Tibial nerve (tissue), 4 donors: ENCODE results near the gene RBFA.

Experiments used
- EP300 ChIP-seq, 2 donors: sonication (generic); formaldehyde crosslinking; IDR thresholded peaks; one replicate each; pipeline ENCODE4 v1.6.1; 2017; ENCODE audit warnings: antibody characterized with exemption in 2 of 2, mild to moderate bottlenecking in 1 of 2
- POLR2A ChIP-seq, 2 donors: fragments of 450-650 bp; IDR thresholded peaks; one replicate each; pipeline ENCODE4 v1.6.1; 2017; ENCODE audit warnings: antibody characterized with exemption in 2 of 2, mild to moderate bottlenecking in 2 of 2, moderate library complexity in 2 of 2
- TF ChIP-seq, protein P1 (sequence below), 5 experiments: fragments of 200-600 bp in 3 of 5; fragments of 450-650 bp in 2 of 5; sonication (generic) in 3 of 5; IDR thresholded peaks; one replicate each; pipeline ENCODE4 v1.5.1; 2016 to 2019; ENCODE audit warnings: antibody characterized with exemption in 5 of 5, mild to moderate bottlenecking in 3 of 5, moderate library complexity in 2 of 5

DNA sequence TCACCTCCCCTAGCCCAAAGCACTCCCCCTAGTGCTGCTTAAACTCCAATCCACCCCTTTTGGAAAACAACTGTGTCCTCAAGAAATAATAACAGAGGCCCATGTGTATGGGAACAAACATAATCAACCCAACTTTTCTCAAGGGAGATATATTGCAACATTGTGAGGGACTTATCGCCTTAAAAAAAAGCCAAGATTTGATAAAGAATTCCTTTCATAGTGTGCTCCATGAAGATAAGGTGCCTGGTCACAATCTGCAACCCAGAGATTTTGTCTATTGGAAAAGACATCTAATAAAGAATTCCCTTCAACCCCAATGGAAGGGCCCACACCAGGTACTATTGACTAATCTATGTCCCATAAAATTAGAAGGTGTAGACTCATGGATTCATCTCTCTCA lies 4.5 kb upstream of the RBFA start:
- TF ChIP-seq, protein P1, sequence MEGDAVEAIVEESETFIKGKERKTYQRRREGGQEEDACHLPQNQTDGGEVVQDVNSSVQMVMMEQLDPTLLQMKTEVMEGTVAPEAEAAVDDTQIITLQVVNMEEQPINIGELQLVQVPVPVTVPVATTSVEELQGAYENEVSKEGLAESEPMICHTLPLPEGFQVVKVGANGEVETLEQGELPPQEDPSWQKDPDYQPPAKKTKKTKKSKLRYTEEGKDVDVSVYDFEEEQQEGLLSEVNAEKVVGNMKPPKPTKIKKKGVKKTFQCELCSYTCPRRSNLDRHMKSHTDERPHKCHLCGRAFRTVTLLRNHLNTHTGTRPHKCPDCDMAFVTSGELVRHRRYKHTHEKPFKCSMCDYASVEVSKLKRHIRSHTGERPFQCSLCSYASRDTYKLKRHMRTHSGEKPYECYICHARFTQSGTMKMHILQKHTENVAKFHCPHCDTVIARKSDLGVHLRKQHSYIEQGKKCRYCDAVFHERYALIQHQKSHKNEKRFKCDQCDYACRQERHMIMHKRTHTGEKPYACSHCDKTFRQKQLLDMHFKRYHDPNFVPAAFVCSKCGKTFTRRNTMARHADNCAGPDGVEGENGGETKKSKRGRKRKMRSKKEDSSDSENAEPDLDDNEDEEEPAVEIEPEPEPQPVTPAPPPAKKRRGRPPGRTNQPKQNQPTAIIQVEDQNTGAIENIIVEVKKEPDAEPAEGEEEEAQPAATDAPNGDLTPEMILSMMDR (IDR thresholded peaks at IDR 0.05) = no peak
- TF ChIP-seq EP300 (IDR thresholded peaks at IDR 0.05) = no peak
- no peak for TF ChIP-seq POLR2A (IDR thresholded peaks at IDR 0.05)
